ENCODE data around the gene FHL5. TPM values are rescaled to one million over a fixed set of nuclear protein-coding genes. Genes with fewer than 3 reads are reported as not detected.
"Not testable (repeated sequence)": the region's sequence is repeated elsewhere in the genome, so short reads cannot be mapped to it uniquely, and the experiment has no call there.

Gene FHL5
- total RNA-seq, 1 experiment from 2014 or later, result not detected

GRCh38 chr6:96547654-96548053, 15.3 kb upstream of the FHL5 start:
- ATAC-seq, result no peak
- no TSS peak for BruUV-seq (replicated peaks)
- no peaks in the 10 kb centered on the region for H3K9me3 ChIP-seq (ENCODE audit: low read length)
- H4K20me1 ChIP-seq (ENCODE audit: low read length), result no peaks in the 10 kb centered on the region
- DNase-seq, result no peak
- CTCF ChIA-PET, result no interaction called here
- POLR2A ChIA-PET (ENCODE audit: unreplicated experiment), result no interaction called here
- no peaks in the 10 kb centered on the region for H3K27me3 ChIP-seq (ENCODE audit: low read length)
- H3K4me3 ChIP-seq (ENCODE audit: low read length), result no peak overlapping the region
- H3F3A ChIP-seq (ENCODE audit: low read length, unreplicated experiment), result no peaks in the 10 kb centered on the region
- H3K4me2 ChIP-seq (ENCODE audit: low read length), result no peak overlapping the region
- TF ChIP-seq EZH2phosphoT487 (IDR thresholded peaks at IDR 0.05; ENCODE audit: borderline replicate concordance, low read length) (no peak), EZH2 (IDR thresholded peaks at IDR 0.05; ENCODE audit: low read length, unreplicated experiment) (no peak), CTCF (conservative IDR thresholded peaks at IDR 0.05; ENCODE audit: low read depth, low read length) (no peak)
- no peak overlapping the region for H3K9ac ChIP-seq (ENCODE audit: low read length)
- peaks cover 7% of the 10 kb centered on the region for H3K36me3 ChIP-seq (ENCODE audit: low read depth, low read length)
- H3K79me2 ChIP-seq (ENCODE audit: low read length), result no peaks in the 10 kb centered on the region
- H3K4me1 ChIP-seq (ENCODE audit: insufficient read depth, low read length), result no peaks in the 10 kb centered on the region
- no peaks in the 10 kb centered on the region for H3K9me2 ChIP-seq (replicated peaks; ENCODE audit: low read length)
- intact Hi-C loops (cut with micrococcal nuclease), result loop anchor here (10.0 kb wide), 1 partner anchor 347 kb away; the partner anchor contains the start of gene NDUFAF4
- H3K27ac ChIP-seq (ENCODE audit: low read length), result no peak overlapping the region
- H2AFZ ChIP-seq (ENCODE audit: low read length), result no peak overlapping the region

- H3K27ac ChIP-seq (ENCODE audit: low read length), result no peak overlapping the region
- BruUV-seq (replicated peaks), result no TSS peak
- TF ChIP-seq EZH2 (IDR thresholded peaks at IDR 0.05; ENCODE audit: low read length, unreplicated experiment), result no peak
- no peak for TF ChIP-seq CTCF (conservative IDR thresholded peaks at IDR 0.05; ENCODE audit: low read depth, low read length)
- H3K27me3 ChIP-seq (ENCODE audit: low read length), result no peaks in the 10 kb centered on the region
- H3K9me2 ChIP-seq (replicated peaks; ENCODE audit: low read length), result no peaks in the 10 kb centered on the region
- DNase-seq, result no peak
- no peak overlapping the region for H3K4me3 ChIP-seq (ENCODE audit: low read length)
- H3K36me3 ChIP-seq (ENCODE audit: low read depth, low read length), result peaks cover 7% of the 10 kb centered on the region; the same call in 1 of the 2 replicates
- no peaks in the 10 kb centered on the region for H3K4me1 ChIP-seq (ENCODE audit: insufficient read depth, low read length)
- H3F3A ChIP-seq (ENCODE audit: low read length, unreplicated experiment), result no peaks in the 10 kb centered on the region
- intact Hi-C loops (cut with micrococcal nuclease), result no loop called here
- H3K9me3 ChIP-seq (ENCODE audit: low read length), result no peaks in the 10 kb centered on the region
- no peaks in the 10 kb centered on the region for H3K79me2 ChIP-seq (ENCODE audit: low read length)
- ATAC-seq, result no peak
- CTCF ChIA-PET, result no interaction called here
- no peak overlapping the region for H3K9ac ChIP-seq (ENCODE audit: low read length)
- H3K4me2 ChIP-seq (ENCODE audit: low read length), result no peak overlapping the region
- POLR2A ChIA-PET (ENCODE audit: unreplicated experiment), result no interaction called here
- no peak overlapping the region for H2AFZ ChIP-seq (ENCODE audit: low read length)
- H4K20me1 ChIP-seq (ENCODE audit: low read length), result no peaks in the 10 kb centered on the region
Measured at GRCh38 chr6:96554558-96554957, 8.4 kb upstream of the FHL5 start.

- H3K9me3 ChIP-seq (ENCODE audit: low read length); H3K4me3 ChIP-seq (ENCODE audit: low read length); CTCF ChIA-PET; DNase-seq; H3K4me2 ChIP-seq (ENCODE audit: low read length); H3K27me3 ChIP-seq (ENCODE audit: low read length); H3F3A ChIP-seq (ENCODE audit: low read length, unreplicated experiment); H3K4me1 ChIP-seq (ENCODE audit: insufficient read depth, low read length); H4K20me1 ChIP-seq (ENCODE audit: low read length); H3K36me3 ChIP-seq (ENCODE audit: low read depth, low read length); H2AFZ ChIP-seq (ENCODE audit: low read length); H3K9me2 ChIP-seq (replicated peaks; ENCODE audit: low read length); H3K27ac ChIP-seq (ENCODE audit: low read length); POLR2A ChIA-PET (ENCODE audit: unreplicated experiment); BruUV-seq (replicated peaks); H3K9ac ChIP-seq (ENCODE audit: low read length); ATAC-seq; H3K79me2 ChIP-seq (ENCODE audit: low read length); intact Hi-C loops (cut with micrococcal nuclease): not testable (repeated sequence)
Measured at GRCh38 chr6:96559740-96560139, 3.2 kb upstream of the FHL5 start.
